ENCODE measurements around the gene PKDCC. TPM values are rescaled to one million over a fixed set of nuclear protein-coding genes. Genes with fewer than 3 reads are reported as not detected.

PKDCC gene
- total and polyA plus RNA-seq, 2 of the 13 experiments (the other 11 are each of a cell fraction or from before 2014, with no cell fraction given), result 52.6 to 58.8 TPM

- TF ChIP-seq, protein P1, sequence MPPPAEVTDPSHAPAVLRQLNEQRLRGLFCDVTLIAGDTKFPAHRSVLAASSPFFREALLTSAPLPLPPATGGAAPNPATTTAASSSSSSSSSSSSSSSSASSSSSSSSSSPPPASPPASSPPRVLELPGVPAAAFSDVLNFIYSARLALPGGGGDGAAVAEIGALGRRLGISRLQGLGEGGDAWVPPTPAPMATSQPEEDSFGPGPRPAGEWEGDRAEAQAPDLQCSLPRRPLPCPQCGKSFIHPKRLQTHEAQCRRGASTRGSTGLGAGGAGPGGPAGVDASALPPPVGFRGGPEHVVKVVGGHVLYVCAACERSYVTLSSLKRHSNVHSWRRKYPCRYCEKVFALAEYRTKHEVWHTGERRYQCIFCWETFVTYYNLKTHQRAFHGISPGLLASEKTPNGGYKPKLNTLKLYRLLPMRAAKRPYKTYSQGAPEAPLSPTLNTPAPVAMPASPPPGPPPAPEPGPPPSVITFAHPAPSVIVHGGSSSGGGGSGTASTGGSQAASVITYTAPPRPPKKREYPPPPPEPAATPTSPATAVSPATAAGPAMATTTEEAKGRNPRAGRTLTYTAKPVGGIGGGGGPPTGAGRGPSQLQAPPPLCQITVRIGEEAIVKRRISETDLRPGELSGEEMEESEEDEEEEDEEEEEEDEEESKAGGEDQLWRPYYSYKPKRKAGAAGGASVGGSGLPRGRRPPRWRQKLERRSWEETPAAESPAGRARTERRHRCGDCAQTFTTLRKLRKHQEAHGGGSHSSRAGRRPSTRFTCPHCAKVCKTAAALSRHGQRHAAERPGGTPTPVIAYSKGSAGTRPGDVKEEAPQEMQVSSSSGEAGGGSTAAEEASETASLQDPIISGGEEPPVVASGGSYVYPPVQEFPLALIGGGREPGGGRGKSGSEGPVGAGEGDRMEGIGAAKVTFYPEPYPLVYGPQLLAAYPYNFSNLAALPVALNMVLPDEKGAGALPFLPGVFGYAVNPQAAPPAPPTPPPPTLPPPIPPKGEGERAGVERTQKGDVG (CRISPR knock-in tag; IDR thresholded peaks at IDR 0.05; ENCODE audit: borderline replicate concordance), result 0 out of 2 replicates have a peak, but pooled peaks have one; percentile 25
- TF ChIP-seq ATM (IDR thresholded peaks at IDR 0.05; ENCODE audit: borderline replicate concordance) (no peak), ZNF263 (CRISPR knock-in tag; IDR thresholded peaks at IDR 0.05) (0 out of 2 replicates have a peak, but pooled peaks have one; percentile 10), SMAD3 (CRISPR knock-in tag; IDR thresholded peaks at IDR 0.05) (0 out of 2 replicates have a peak, but pooled peaks have one; percentile 48), ZBTB42 (CRISPR knock-in tag; IDR thresholded peaks at IDR 0.05) (0 out of 2 replicates have a peak, but pooled peaks have one; percentile 5), ZNF260 (CRISPR knock-in tag; IDR thresholded peaks at IDR 0.05; ENCODE audit: borderline replicate concordance, low read depth) (no peak), ZBTB38 (CRISPR knock-in tag; IDR thresholded peaks at IDR 0.05) (no peak), ZNF383 (CRISPR knock-in tag; IDR thresholded peaks at IDR 0.05; ENCODE audit: borderline replicate concordance) (peak; percentile 28; the same call in 1 of the 2 replicates)
- TF ChIP-seq, protein P2, sequence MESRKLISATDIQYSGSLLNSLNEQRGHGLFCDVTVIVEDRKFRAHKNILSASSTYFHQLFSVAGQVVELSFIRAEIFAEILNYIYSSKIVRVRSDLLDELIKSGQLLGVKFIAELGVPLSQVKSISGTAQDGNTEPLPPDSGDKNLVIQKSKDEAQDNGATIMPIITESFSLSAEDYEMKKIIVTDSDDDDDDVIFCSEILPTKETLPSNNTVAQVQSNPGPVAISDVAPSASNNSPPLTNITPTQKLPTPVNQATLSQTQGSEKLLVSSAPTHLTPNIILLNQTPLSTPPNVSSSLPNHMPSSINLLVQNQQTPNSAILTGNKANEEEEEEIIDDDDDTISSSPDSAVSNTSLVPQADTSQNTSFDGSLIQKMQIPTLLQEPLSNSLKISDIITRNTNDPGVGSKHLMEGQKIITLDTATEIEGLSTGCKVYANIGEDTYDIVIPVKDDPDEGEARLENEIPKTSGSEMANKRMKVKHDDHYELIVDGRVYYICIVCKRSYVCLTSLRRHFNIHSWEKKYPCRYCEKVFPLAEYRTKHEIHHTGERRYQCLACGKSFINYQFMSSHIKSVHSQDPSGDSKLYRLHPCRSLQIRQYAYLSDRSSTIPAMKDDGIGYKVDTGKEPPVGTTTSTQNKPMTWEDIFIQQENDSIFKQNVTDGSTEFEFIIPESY (CRISPR knock-in tag; IDR thresholded peaks at IDR 0.05), result 0 out of 2 replicates have a peak, but pooled peaks have one; percentile 48
- TF ChIP-seq, protein P3, sequence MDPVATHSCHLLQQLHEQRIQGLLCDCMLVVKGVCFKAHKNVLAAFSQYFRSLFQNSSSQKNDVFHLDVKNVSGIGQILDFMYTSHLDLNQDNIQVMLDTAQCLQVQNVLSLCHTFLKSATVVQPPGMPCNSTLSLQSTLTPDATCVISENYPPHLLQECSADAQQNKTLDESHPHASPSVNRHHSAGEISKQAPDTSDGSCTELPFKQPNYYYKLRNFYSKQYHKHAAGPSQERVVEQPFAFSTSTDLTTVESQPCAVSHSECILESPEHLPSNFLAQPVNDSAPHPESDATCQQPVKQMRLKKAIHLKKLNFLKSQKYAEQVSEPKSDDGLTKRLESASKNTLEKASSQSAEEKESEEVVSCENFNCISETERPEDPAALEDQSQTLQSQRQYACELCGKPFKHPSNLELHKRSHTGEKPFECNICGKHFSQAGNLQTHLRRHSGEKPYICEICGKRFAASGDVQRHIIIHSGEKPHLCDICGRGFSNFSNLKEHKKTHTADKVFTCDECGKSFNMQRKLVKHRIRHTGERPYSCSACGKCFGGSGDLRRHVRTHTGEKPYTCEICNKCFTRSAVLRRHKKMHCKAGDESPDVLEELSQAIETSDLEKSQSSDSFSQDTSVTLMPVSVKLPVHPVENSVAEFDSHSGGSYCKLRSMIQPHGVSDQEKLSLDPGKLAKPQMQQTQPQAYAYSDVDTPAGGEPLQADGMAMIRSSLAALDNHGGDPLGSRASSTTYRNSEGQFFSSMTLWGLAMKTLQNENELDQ (CRISPR knock-in tag; IDR thresholded peaks at IDR 0.05; ENCODE audit: borderline replicate concordance), result peak; percentile 73; the same call in 1 of the 2 replicates
- TF ChIP-seq, protein P4, sequence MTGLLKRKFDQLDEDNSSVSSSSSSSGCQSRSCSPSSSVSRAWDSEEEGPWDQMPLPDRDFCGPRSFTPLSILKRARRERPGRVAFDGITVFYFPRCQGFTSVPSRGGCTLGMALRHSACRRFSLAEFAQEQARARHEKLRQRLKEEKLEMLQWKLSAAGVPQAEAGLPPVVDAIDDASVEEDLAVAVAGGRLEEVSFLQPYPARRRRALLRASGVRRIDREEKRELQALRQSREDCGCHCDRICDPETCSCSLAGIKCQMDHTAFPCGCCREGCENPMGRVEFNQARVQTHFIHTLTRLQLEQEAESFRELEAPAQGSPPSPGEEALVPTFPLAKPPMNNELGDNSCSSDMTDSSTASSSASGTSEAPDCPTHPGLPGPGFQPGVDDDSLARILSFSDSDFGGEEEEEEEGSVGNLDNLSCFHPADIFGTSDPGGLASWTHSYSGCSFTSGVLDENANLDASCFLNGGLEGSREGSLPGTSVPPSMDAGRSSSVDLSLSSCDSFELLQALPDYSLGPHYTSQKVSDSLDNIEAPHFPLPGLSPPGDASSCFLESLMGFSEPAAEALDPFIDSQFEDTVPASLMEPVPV (CRISPR knock-in tag; IDR thresholded peaks at IDR 0.05), result 0 out of 2 replicates have a peak, but pooled peaks have one; percentile 35
Observed at GRCh38 chr2:42091671-42092070, 43.9 kb downstream of the PKDCC start (continued).

Measured in HepG2 (cell line).